SH-SY5Y (cell line): ENCODE data around the gene KIF1A.
"Not testable (repeated sequence)": the region's sequence is repeated elsewhere in the genome, so short reads cannot be mapped to it uniquely, and the experiment has no call there.

Experiments
- GATA2 ChIP-seq: IDR thresholded peaks from 2 replicates; pipeline ENCODE4 v1.6.1; 2011; ENCODE audit warnings: mild to moderate bottlenecking, low read depth, low read length
- GATA3 ChIP-seq: IDR thresholded peaks from 2 replicates; pipeline ENCODE4 v1.6.1; 2011; ENCODE audit warnings: low read depth, mild to moderate bottlenecking, low read length, moderate library complexity

Gene KIF1A

DNA sequence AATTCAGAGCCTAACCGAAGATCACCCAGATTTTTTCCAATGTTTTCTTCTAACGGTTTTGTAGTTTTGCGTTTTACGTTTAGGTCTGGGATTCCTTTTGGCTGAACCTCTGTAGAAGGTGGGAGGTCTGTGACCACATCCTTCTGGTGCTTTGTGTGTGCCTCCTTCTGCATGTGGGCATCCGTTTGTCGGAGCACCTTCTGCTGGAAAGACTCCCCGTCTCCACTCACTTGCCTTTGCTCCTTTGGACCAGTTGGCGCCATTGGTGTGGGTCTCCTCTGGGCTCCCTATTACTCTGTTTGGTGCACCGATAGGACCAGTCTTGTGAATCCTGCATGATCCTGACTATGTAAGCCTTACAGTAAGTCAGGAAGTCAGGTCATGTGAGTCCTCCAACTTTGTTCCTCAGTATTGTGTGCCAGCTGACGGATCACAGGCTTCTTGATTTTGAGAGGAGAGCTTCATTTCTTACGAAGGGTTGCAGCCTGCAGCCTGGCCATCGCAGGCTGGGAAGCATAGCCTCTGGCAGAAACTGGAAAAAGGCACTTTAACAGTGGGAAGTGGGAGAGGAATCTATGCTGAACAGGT is 114.7 kb downstream of the KIF1A start:
- TF ChIP-seq GATA3 (no peak), GATA2 (no peak)

DNA sequence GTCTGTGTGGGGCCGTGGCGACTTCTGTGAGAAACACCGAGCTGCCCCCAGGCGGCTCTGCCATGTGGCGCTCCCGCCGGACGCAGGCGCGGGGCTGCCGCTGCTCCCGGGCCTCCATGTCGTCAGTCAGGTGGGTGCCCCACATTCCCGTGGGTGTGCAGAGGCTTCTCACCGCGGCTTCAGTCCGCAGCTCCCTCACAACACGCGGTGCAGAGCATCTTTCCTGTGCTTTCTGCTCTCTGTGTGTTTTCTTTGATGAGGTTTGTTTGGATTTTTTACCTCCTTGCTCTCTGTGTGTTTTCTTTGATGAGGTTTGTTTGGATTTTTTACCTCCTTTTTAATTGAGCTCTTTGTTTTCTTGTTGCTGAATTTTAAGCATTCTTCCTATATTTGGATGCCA is 115.4 kb downstream of the KIF1A start:
- TF ChIP-seq GATA3 (no peak), GATA2 (no peak)

DNA sequence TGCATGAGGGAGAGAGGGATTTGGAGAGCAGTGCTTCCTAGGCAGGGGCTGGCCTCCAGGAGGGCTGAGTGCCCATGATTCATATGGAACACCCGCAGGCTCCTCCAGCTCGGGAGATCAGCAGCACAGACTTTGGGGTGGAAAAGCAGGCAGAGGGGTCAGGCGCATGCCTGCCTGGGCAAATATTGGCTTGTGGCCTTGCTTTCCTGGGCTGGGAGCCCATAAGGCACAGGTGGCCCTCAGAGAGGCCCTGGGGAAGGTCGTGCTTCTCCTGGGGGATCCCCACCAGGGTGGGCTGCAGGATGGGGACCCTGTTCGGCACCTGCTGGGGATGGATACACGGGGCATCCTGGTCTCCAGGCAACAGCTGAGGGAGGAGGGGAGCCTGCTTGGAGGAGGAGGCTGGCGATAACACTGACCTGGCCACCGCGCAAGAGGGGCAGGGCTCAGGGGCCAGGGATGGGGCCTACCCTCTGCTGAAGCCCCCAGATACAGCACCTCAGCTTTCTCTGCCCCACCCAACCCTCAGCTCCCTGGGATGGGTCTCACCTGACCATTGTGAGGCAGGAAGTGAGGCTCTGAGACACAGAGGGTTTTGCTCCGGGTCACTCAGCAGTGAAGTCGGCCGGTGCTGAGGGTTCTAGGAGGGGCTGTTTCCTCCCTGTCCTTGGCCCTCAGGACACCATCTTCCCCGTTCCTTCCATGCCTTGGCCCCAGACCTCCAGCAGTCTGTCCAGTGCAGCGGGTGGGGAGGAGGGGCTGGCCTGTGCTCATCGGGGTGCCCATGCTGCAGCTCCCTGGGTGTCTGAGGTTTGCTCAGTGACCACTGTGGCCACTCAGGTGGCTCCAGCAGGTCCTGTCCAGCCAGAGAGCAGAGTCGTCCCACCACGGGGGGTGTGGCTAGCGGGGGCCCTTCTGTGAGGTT is 116.3 kb downstream of the KIF1A start:
- TF ChIP-seq GATA2, result no peak
- TF ChIP-seq GATA3, result no peak

DNA sequence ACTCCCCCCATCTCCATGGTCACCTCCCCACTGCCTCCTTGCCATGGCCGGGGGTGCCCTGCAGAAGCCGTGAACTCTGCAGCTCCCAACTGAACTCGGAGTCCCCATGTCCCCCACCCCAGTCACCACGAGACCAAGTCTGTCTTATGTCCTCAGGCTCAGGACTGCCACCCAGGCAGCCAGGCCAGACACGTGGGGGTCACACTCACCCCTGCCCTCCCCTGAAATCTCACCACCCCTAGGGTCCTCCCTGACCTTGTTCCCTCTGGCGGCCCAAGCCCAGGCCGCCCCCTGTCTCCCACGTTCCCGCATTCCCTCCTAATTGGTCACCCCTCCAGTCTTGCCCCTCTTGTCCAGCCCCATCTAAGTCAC is 117.4 kb downstream of the KIF1A start:
- TF ChIP-seq GATA2 (no peak), GATA3 (no peak)

DNA sequence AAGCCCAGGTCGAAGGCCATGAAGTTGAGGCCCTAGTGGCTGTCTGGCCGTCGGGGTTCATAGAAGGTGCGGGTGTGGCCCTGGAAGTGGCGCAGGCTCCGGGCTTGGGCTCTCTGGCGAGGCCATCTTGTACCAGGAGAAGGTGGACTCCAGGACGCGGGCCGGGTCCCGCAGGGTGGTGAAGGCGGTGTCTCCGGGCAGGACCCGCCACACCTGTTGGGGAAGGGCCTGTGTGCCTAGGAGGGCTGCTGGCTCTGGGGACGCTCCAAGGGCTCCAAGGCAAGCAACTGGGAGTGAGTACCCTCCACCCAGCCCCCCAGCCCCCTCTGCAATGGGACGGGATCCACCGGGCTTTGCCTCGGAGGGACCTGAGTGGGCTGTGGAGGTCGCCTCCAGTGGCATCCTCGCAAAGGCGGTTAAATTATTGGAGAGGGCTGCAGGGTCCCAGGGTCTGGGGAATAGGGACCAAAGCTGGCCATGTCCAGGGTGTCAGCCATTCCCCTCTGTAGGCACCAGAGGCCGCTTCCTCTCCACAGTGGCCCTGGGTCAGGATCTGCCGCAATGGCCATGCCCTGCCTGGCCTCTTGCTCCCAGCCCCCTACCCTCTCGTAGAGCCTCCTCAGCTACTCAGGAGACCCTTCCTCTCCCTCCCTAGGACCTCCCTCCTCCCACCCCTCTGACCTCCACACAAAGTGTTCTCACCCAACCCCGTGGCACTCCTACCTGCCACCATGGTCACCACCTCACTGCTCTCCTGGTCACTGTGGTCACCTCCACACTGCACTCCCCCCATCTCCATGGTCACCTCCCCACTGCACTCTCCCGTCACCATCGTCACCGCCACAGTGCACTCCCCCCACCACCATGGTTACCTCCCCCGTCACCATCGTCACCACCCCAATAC is 118.0 kb downstream of the KIF1A start:
- TF ChIP-seq GATA3, result no peak
- TF ChIP-seq GATA2, result no peak

DNA sequence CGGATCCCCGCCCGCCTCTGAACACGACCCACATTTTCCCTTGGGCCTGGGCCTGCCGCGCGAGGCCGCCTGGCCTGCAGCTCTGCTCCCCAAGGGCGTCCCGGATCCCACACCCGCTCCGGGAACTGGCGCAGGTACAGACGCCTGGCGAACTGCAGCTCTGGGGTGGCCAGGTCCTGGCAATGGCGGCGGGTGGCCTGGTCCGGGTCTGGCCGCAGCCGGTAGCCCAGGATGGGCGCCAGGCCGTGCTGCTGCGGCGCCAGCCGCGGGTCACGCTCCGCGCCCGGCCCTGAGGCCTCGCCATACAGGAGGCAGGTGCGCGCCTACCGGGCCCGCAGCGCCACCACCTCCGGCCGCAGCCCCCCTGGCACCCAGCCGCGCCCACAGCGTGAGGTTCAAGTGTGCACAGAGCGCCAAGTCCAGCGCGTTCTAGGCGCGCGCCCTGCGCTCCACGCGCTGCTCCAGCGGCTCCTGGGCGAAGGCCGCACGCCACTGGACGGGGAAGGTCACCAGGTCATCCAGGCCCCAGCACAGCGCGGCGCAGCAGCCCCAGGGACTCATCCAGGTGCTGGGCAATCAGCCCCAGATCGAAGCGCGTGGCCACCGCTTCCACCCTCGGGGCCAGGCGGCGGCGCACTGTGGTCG is 118.8 kb downstream of the KIF1A start:
- no peak for TF ChIP-seq GATA2
- no peak for TF ChIP-seq GATA3

DNA sequence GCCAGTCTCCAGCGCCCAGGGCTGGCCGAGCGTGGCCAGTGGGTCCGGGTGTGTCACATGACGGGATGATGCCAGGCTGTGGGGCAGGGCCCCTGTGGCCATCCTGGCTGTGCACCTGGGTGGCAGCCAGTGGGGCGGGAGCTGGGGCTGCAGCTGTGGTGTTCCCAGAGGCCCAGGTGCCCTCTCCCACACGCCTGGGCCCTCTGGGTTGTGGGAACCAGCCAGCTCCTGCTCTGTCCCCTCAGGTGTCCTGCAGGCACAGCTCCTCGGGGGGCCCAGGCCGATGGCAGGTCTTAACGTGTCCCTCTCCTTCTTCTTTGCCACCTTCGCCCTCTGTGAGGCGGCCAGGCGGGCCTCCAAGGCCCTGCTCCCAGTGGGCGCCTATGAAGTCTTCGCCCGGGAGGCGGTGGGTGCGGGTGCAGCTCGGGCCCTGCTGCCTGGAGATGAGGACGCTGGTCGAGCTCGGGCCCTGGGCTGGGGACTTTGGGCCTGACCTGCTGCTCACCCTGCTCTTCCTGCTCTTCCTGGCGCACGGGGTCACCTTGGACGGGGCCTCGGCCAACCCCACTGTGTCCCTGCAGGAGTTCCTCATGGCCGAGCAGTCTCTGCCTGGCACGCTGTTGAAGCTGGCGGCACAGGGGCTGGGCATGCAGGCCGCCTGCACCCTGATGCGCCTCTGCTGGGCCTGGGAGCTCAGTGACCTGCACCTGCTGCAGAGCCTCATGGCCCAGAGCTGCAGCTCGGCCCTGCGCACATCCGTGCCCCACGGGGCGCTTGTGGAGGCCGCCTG is 128.2 kb downstream of the KIF1A start, which contains the start of gene AQP12A:
AQP12A (plus strand) TSS at position 236 of the 790 bp plus-strand sequence; CDS start at position 284, 48 bp downstream.
- TF ChIP-seq GATA3, GATA2: not testable (repeated sequence)

DNA sequence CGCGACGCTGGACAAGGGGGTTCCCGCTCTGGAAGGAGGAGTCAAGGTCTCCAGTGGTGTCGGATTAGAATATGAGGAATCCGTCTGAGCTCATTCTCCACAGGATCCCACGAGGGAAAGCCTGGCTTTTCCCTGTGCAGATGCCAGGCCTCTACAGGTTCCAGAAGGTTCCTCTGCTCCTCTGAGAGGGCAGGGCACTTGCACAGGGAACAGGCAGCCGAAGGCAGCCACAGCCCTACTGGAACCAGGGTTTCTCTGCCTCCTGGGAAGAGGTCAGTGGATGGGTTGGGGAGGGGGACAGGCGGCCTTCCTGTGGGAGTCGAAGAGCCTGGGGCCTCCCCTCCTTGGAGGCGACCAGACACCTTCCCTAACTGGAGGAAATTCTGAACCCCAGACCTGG is 130.0 kb downstream of the KIF1A start:
- TF ChIP-seq GATA3 (no peak), GATA2 (no peak)

DNA sequence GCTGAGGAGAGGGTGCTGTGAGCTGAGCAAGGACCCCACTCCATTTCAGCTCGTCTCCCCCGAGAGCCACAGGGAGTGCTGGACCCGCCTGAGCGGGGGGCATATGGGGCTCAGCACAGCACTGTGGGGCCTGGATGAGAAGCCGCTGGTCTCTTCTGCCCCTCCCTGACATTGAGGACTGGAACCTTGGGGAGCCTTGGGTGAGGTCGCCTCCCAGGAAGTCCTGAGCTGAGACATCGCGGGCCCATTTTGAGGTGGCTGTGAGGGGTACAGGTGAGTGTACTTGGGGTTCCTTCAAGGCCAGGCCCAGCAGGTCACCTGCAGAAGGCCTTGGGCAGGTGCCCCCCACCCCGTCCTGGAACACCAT is 131.5 kb downstream of the KIF1A start:
- TF ChIP-seq GATA3 (no peak), GATA2 (no peak)

DNA sequence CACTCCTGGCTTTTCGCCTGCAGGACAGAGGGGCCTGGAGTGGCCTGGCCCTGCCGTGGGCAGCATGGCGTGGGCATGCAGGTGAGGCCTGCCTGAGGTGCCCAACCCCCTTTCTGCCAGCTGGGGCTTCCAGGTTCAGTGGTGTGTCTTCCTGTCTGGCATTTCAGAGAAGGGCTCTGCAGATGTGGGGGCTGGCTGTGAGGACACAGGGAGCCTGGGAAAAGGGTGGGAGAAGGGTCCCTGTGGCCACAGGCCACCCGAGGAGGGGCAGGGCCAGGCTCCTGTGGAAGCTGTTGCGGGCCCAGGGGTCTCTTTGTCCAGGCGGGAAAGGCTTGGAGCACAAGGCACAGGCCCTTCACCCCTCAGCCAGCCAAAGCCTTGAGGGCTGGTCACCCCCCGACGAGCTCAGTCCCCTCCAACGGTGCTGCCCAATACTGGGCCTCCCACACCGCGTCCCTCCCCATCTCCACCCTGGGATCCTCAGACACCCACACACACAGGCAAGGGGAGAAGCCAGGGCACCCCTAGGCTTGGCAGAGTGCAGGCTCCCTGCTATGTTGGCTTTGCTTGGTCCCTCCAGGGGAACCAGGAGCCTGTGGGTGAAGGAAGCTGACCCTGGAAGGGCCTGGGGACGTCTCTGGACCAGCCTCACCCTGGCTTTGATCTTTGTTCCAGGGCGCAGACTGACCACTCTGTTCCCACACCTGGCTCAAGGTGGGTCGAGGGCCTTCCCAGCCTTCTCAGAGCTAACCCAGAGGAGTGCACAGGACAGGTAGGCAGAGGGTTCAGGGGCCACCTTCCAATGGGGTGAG is 132.1 kb downstream of the KIF1A start:
- TF ChIP-seq GATA3, result no peak
- no peak for TF ChIP-seq GATA2

DNA sequence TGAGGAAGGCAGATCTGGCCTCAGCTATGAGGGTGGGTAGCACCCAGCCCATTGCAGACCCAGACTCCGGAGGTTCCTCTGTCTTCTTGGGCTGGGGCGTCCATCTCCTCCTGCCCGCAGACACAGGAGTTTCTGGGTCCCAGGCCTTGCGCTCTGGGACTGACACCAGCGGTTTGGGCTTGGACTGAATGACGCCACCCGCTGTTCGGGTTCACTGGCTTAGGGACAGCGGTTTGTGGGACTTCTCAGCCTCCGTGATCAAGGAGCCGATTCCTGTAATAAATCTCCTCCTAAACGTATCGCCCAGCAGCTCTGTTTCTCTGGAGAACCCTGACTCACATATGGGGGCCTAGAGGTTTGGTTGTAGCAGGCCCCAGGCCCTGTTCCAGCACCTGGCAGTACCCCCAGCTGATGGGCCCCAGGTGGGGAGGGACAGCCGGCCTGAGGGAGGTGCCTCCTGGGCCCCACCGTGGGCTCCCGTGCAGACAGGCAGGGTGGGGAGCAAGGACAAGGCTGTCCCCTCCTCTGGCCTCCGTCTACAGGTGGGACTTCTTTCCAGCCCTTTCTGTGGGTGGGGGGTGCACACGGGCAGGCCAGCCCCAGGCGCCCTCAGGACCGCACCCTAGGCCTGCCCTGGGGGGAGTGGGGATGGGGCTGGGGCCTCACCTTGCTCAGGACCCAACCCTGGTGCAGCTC is 132.8 kb downstream of the KIF1A start:
- no peak for TF ChIP-seq GATA3
- no peak for TF ChIP-seq GATA2

DNA sequence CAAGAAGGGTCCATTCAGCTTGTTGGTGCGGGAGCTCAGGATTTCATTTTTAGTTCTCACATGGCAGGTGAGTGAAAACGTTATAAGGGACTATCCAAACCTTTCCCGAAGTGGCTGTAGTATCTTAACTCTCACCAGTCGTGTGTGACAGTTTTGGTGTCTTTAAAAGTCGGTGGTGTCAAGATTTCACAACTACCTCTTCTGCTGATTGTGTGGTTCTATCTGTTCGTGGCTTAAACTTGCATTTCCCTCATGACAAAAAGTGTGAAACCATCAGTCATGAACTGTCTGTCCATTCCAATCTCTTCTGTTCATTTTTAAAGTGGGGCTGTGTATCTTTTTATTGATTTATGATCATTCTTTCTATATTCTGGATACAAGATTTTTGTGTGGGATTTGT is 133.6 kb downstream of the KIF1A start:
- TF ChIP-seq GATA3 (no peak), GATA2 (no peak)
